COLO668 (cell line): ENCODE data around the gene DNAH12.
"Not testable (repeated sequence)": the region's sequence is repeated elsewhere in the genome, so short reads cannot be mapped to it uniquely, and the experiment has no call there.

Experiments used
- DNase-seq: peaks from one replicate; lab custom pipeline; 2025; ENCODE audit not compliant: unreplicated experiment; lab: John Stamatoyannopoulos, UW

The DNAH12 gene

GRCh38 chr3:57545636-57546268 lies 1.6 kb upstream of the DNAH12 start:
- DNase-seq, result no peak

- no peak for DNase-seq
These were observed 5.7 kb downstream of the DNAH12 start for GRCh38 chr3:57538465-57538864.

- DNase-seq, result no peak
These were observed 14.0 kb downstream of the DNAH12 start for GRCh38 chr3:57530071-57530608.

- DNase-seq, result no peak
These were observed 25.7 kb downstream of the DNAH12 start for GRCh38 chr3:57518276-57518915.

GRCh38 chr3:57512166-57512565 lies 32.0 kb downstream of the DNAH12 start:
- no peak for DNase-seq

- DNase-seq, result no peak
These were observed 38.2 kb downstream of the DNAH12 start for GRCh38 chr3:57505901-57506300.

- DNase-seq, result no peak
These were observed 43.6 kb downstream of the DNAH12 start for GRCh38 chr3:57500506-57500905.

- DNase-seq, result no peak
These were observed 46.2 kb downstream of the DNAH12 start for GRCh38 chr3:57497904-57498303.

GRCh38 chr3:57484563-57484962 lies 59.6 kb downstream of the DNAH12 start:
- no peak for DNase-seq

- DNase-seq, result not testable (repeated sequence)
These were observed 67.0 kb downstream of the DNAH12 start for GRCh38 chr3:57477193-57477592.

GRCh38 chr3:57464801-57465200 lies 79.3 kb downstream of the DNAH12 start:
- DNase-seq, result no peak

- no peak for DNase-seq
These were observed 80.1 kb downstream of the DNAH12 start for GRCh38 chr3:57464011-57464410.

- DNase-seq, result no peak
These were observed 92.8 kb downstream of the DNAH12 start for GRCh38 chr3:57451150-57451846.

GRCh38 chr3:57449276-57449847 lies 94.8 kb downstream of the DNAH12 start:
- not testable (repeated sequence) for DNase-seq

- not testable (repeated sequence) for DNase-seq
These were observed 95.7 kb downstream of the DNAH12 start for GRCh38 chr3:57448489-57448888.

- DNase-seq, result no peak
These were observed 97.8 kb downstream of the DNAH12 start for GRCh38 chr3:57446318-57446841.

GRCh38 chr3:57444469-57444868 lies 99.7 kb downstream of the DNAH12 start:
- no peak for DNase-seq

- DNase-seq, result not testable (repeated sequence)
These were observed 104.0 kb downstream of the DNAH12 start for GRCh38 chr3:57440144-57440543.

GRCh38 chr3:57438460-57438859 lies 105.7 kb downstream of the DNAH12 start:
- not testable (repeated sequence) for DNase-seq

- no peak for DNase-seq
These were observed 107.9 kb downstream of the DNAH12 start for GRCh38 chr3:57436195-57436761.

GRCh38 chr3:57434041-57434440 lies 110.1 kb downstream of the DNAH12 start:
- DNase-seq, result no peak
